ENCODE measurements around the gene FBLN1.
"Not testable (repeated sequence)": the region's sequence is repeated elsewhere in the genome, so short reads cannot be mapped to it uniquely, and the experiment has no call there.

The FBLN1 gene

DNA sequence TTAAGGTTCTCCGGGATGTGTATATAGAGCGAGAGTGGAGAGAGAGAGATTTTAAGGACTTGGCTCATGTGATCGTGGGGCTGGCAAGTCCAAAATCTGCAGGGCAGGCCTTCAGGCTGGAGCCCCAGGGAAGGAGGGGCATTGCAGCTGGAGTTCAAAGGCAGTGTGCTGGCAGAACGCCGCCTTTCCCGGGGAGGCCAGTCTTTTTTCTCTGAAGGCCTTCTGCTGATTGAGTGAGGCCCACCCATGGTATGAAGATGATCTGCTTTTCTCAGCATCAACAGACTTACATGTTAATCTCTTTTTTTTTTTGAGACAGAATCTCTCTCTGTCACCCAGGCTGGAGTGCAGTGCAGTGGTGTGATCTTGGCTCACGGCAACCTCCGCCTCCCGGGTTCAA lies 25.4 kb downstream of the FBLN1 start:
- DNase-seq (ENCODE audit: low read depth): no peak

DNA sequence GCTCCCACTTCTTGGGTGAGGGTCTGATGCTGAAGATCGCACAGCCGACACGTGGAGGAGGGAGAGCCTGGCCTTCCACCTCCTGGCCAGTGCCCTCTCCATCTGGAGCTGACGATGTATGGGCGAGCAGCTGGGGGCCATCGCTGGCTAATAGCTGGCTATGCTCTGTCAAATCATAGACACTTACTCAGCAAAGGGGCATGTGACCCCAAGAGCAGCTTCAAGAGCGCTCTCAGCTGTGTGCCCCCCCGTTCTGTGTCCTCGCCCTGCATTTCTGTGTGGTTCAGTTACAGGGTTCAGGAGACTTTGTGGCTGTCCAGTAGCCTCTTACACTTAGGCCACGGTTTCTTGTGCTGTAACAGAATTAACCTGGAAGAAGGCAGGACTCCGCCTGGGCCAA lies 26.4 kb downstream of the FBLN1 start:
- no peak for DNase-seq (ENCODE audit: low read depth)

DNA sequence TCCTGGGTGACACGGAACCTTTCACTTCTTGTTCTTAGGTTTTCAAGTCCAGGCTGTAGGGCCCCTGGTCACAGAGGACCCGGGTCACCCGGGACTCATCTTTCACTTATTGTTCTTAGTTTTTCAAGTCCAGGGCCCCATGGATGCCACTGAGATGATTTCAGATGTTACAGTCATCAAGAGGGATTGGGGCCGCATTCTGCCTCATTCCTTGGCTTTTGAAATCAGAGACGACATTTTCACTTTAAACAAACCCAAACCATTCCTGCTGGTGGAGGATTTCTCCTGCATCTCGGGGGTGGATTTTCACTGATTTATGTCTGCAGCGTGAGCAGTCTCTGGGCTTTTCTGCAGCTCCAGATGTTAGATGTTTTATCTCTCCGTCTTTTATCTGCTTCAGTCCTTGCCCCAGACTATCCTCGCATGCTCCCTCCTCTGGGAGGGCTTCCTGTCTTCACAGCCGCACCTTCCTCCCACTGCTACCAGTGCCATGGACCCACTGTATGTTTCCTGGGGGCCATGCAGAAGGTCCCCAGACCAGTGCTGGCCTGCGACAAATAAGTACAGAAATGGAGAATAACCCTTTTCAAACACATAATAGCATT lies 27.4 kb downstream of the FBLN1 start:
- no peak for DNase-seq (ENCODE audit: low read depth)

DNA sequence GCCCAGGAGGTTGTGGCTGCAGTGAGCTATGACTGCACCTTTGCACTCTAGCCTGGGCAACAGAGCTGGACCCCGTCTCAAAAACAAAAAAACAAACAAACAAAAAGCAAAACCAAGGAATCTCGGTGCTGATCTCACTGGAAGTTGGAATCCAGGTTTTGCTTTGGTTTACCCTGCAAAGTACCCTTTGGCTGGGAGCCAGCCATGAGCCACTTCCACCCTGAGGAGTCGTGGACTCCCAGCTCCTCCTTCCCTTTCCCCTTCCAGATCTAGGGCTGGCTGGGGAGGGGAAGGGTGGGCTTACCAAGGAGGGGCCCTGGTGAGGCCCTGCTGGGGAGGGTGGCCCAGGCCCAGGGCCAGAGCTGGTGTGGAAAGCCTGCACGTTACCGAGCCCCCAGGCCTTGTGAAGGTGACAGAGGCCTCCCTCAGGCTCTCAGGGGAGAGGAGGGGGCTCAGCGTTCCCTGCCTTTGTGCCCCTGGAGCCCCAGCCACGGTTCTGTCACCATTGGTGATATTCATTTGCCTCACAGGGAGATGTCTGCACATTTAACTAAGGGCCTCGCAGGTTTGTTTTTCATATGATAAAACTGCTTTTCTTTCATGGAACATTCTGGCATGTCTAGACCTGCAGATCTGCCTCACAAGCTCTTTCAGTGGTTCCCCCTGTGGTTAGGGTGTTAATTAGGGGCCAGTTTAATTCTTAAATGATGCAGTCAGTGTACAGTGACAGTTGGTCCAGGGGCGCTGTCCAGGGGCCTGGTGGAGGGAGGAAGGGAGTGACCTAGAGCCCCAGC lies 29.0 kb downstream of the FBLN1 start:
- DNase-seq (ENCODE audit: low read depth): no peak

DNA sequence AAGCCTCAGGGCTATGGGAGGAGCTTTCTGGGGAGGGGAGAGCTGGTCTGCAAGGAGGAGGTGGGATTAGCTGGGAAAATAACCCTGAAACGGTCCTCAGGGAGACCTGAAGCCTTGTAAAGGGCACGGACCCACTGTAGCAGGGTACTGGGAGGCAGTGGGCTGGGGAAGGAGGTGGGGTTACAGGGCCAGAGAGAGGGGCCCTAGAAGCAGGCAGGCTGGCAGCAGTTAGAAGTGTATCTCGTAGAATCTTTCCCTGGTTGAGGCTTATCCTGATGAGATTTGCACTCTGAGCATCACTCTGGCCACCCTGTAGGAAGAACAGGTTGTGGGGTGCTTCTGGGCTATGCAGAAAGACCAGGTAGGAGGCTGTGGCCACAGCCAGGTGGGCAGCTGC lies 29.6 kb downstream of the FBLN1 start:
- no peak for DNase-seq (ENCODE audit: low read depth)

DNA sequence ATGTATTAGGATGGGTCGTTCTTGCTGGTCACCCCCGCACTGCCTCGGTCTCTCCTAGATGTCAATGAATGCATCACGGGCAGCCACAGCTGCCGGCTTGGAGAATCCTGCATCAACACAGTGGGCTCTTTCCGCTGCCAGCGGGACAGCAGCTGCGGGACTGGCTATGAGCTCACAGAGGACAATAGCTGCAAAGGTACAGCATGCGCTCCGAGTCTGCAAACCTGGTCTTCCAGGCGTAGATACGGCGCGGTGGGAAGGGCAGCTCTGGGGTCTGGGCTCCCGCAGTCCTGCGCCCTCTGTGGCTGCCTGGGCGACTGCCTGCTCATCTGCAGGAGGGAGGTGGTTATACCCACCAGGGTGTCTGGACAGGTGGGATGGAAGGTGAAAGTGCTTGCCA lies 31.0 kb downstream of the FBLN1 start:
- no peak for DNase-seq (ENCODE audit: low read depth)

DNA sequence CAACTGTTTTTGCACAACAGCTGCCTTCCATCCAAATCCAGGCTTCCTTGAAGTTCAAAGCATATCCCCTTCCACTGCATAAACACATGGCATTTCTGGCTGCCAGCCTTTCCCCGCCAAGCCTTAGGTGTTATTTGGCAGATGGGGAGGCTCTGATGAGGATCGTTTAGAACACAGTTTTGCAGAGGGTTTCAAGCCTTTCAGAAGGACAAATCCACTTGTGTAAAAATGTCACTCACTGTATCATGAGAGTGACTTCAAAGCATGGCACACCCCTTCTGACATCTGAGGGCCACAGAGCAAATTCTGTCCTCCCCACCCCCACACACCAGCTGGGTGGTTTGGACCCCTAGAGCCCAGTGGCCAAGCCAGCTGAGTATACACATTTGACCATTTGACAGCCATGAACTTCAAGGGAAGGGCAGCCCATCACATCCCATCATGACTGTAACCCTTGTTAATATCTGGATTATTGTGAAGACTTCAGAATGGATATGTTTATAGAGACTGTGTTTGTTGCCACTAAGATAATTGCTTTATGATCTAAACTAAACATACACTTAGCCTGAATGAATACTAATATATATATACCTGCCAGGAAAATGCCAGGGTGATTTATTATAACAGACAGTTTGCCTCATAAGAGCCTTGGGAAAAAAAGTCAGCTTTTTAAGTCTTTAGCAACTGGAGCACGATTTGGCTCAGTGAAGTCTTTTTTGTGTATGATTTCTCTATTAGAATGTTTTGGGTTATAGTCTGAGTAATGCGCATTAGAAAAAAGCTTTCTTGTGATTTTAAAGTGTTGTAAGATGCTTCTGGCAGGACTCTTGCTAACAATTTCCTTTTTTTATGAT lies 31.9 kb downstream of the FBLN1 start:
- DNase-seq (ENCODE audit: low read depth): no peak

DNA sequence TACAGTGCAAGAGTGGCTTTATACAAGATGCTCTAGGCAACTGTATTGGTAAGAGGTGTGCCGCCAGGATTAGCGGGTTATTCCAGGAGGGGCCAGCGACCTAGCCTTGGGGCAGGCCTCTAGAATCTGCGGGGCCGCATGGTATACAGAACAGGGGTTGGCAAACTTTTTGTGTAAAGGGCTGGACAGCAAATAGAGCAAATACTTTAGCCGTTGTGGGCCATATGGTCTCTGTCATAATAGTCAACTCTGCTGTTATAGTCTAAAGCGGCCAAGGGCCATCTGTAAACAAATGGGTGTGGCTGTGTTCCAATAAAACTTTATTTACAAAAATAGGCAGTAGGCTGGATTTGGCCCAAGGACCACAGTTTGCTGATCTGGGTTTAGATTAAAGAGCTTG lies 32.6 kb downstream of the FBLN1 start:
- no peak for DNase-seq (ENCODE audit: low read depth)

DNA sequence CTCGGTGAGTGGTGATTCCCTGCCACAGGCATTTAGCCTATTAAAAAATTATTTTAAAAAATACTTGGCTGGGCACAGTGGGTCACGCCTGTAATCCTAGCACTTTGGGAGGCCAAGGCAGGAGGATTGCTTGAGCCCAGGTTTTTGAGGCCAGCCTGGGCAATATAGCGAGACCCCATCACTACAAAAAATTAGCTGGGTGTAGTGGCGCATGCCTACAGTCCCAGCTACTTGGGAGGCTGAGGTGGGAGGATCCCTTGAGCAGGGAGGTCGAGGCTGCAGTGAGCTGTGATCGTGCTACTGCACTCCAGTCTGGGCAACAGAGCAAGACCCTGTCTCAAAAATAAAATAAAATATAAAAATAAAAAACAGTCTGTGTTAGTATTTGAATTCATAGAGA lies 33.2 kb downstream of the FBLN1 start:
- DNase-seq (ENCODE audit: low read depth): not testable (repeated sequence)

DNA sequence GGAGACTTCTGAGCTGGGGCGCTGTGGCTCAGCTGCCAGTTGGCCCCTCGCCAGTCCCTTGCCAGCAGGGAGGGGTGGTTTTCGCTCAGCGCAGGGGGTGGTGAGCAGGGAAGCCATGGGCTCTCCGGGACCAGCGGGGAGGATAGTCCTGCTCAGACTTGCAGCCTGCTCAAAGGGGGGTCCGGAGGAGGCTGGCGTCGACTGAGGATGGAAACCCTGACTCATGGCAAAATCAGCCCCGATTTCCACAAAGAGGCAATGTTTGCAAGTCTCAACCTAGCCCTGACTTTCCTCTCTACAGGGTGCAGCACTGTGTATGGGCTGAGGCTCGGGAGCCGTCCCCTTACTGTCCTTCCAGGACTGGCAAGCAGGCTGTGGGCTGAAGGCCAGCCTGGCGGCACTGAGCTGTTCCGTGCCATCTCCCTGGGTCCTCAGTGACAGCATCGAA lies 35.1 kb downstream of the FBLN1 start:
- no peak for DNase-seq (ENCODE audit: low read depth)

DNA sequence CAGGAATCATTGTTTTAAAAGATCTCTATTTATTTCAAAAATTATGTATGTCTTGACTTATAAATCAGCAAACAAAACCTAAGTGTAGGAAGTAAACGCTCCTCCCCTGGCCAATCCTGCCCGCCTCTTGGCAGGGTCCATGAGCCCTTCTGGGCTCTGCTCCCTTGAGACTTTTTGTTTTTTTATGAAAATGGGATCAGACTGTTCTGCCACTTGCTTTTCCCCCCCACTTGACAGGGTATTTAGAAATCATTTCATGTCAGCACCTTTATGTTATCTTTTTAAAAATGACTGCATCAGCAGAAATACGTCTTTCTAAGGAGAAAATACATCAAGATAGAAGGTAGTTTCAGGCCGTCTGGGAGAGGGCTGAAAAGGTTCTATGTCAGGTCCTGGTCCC lies 35.6 kb downstream of the FBLN1 start:
- no peak for DNase-seq (ENCODE audit: low read depth)

DNA sequence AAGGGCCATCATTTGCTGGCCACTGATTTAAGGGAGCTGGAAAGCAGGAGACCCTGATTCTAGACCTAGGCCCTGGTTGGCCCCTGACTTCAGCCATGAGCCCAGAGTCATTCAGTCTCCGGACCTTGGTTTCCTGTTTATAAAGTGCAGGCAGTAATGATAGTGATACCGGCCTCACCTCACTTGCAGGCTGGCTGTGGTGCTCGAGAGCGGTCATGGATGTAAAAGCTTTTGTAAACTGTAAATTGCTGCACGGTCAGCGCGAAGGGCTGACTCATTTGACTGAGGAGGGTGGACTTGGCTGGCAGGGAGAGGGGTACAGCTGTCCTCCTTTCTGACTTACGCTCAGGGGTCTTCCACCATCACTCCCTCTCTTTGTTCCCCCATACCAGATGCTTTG lies 37.4 kb downstream of the FBLN1 start:
- no peak for DNase-seq (ENCODE audit: low read depth)

DNA sequence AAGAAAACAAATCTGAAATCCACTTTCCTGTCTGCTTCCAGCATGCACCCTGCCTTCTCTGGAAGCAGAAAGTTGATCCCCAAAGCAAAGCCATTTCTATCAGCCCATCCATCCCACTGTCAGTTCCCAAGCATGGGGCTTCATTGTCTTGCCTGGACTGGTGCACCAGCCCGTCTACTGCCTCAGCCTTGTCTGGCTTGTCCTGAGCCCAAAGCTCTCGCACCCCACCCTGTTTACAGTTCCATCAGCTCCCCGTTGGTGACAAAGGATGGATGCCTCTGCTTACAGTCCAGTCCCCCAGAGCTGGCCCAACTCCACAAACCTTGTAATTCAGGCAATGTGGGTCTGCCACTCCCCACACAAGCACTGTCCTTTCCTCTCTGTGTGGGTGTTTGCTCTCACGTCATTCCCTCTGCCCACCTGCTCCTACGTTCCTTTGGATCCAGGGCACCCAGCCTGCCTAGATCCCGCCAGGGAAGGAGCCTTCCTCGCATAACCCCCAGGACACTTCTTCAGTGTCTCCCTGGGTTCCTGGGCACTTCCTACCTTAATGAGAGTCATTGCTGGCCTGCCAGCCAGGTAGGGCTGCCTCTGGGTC lies 38.8 kb downstream of the FBLN1 start:
- no peak for DNase-seq (ENCODE audit: low read depth)

DNA sequence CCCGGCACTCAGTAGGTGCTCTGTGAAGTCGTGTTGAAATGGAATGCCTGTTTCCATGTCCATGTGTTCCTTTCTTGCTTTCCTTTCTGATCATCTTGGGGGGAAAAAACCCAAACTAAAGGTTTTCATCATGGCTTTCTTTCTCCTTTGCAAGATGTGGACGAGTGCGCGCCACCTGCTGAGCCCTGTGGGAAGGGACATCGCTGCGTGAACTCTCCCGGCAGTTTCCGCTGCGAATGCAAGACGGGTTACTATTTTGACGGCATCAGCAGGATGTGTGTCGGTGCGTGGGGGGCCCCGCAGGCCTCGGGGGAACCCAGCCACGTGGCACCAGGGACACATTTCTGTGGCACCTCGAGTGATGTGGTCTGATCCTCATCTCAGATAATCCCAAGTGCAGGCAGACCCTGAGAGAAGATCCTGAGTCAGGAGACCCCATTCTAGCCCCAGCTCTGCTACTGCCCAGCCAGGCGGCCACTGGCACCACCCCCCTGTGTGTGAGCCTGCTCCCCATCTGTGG lies 39.4 kb downstream of the FBLN1 start:
- no peak for DNase-seq (ENCODE audit: low read depth)

DNA sequence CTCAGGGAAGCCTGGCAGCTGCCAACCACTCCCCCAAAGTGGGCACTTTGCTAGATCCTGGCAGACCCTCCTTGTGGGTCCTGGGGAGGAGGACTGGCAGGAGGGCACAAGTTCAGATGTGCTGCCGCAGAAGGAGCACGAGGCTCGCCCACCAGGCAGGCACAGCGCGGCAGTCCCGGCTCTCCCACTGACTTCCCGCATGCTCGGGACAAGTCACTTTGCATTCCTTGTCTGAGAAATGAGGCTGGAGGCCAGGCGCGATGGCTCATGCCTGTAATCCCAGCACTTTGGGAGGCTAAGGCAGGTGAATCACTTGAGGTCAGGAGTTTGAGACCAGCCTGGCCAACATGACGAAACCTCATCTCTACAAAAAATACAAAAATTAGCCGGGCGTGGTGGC lies 40.1 kb downstream of the FBLN1 start:
- not testable (repeated sequence) for DNase-seq (ENCODE audit: low read depth)

DNA sequence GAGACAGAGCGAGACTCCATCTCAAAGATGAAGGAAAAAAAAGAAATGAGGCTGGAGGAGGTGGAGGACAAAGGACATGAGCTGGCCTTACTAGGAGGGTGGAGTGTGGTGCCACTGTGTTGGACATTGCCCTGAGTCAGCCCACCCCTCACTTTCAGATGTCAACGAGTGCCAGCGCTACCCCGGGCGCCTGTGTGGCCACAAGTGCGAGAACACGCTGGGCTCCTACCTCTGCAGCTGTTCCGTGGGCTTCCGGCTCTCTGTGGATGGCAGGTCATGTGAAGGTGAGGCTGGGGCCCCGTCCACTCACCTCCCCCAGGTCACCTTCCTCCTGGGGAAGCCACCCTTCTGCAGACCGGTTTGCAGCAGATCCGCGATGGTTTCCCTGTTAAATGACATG lies 40.6 kb downstream of the FBLN1 start:
- no peak for DNase-seq (ENCODE audit: low read depth)

DNA sequence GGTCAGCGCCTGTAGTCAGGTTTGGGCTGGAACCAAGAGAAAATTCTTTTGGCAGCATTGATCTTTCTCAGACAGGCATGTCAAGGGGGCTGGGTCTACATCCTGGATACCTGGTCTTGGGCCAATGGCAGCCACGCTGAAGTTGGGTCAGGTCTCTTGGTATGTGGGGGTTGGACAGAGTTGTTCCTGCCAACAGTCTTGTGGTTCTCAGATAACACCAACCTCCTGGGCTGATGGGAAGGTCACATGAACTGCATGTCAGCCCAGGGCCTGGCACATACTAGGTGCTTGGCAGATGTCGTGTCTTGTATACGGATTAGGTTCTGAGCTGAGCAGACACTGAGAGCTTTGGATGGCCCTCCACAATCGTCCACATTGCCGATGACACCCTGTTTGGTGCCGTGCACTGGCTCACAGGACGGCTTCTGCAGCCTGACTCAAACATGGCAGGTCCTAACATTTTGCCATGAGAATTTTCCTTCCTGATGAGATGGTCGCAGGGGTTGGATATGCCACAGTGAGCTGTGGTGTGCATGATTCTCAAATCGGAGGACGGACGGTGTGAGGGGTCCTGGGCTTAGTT lies 42.0 kb downstream of the FBLN1 start:
- no peak for DNase-seq (ENCODE audit: low read depth)

DNA sequence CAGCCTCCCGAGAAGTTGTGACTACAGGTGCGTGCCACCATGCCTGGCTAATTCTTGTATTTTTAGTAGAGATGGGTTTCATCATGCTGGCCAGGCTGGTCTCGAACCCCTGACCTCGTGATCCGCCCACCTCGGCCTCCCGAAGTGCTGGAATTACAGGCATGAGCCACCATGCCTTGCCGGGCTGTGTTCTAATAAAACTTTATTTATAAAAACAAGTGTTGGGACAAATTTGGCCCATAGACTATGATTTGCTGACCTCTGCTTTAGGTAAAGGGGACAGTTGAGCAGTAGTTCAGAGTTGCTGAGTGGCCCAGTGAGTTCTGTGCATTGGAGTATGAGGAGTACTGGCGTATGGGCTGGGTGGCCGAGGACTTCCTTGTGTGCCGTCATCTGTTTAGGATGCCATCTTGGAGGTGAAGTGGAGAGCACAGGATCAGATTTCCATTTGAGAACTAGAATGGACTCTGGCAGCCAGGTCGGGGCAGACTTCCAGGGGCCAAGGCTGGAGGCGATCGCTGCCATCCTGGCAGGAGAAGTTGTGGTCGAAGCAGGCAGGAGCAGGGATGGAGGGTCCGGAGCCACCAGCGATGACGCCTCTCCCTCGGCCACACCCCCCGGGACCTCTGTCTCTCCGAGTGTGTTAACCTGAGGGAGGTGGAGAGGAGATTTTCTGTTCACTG lies 43.8 kb downstream of the FBLN1 start:
- no peak for DNase-seq (ENCODE audit: low read depth)

DNA sequence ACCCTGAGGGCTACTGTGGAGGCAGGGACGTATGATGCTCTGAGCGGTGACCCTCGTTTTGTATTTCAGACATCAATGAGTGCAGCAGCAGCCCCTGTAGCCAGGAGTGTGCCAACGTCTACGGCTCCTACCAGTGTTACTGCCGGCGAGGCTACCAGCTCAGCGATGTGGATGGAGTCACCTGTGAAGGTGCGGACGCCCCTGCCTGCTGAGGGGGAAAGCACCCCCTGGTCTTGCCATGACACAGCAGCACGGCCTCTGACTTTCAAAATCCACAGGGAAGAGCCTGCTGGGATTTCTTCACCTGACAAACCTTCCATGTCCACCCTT lies 44.3 kb downstream of the FBLN1 start:
- no peak for DNase-seq (ENCODE audit: low read depth)

DNA sequence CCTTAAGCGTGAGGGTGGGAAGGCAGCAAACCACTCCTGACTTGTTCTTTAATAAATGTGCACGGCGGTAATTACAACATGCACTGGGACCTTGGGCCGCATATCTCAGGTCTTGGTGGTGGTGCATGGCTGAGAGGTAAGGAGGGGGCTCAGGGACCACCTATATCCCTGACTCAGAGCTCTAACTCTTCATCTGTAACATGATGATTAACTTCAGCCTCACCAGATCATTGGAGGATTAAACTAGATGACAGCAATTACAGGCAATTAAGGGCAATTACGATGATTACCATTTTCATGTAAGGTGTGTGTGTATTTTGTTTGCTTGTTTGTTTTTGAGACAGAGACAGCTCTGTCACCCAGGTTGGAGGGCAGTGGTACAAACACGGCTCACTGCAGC lies 45.0 kb downstream of the FBLN1 start:
- no peak for DNase-seq (ENCODE audit: low read depth)

DNA sequence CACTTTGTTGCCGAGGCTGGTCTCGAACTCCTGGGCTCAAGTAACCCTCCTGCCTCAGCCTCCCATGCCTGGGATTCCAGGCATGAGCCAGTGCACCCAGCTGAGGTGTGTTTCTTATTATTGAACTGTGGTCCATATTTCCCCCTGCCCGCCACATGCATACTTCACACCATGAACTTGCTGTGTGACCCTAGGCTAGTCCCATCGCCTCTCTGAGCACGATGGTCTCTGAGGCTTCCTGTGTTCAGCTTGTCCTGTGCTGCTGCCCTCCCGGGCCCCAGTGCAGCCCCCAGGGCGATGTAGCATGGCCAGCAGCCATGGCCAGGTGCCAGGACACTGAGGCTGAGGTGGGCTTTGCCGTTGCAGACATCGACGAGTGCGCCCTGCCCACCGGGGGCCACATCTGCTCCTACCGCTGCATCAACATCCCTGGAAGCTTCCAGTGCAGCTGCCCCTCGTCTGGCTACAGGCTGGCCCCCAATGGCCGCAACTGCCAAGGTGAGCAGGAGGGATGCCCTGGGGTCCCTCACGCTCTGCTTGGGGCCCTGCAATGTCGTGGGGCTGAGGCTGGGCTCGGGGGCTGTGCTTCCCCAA lies 45.7 kb downstream of the FBLN1 start:
- DNase-seq (ENCODE audit: low read depth): no peak
